Progenitor cell of endocrine pancreas (in vitro differentiated cells): ENCODE data around the gene ANGEL1. TPM values are rescaled to one million over a fixed set of nuclear protein-coding genes. Genes with fewer than 3 reads are reported as not detected.

Experiments
- DNase-seq: peaks from one replicate; pipeline ENCODE4 v3.0.0; 2021; ENCODE audit warnings: low spot score; ENCODE audit not compliant: unreplicated experiment
- H3K27ac Mint-ChIP-seq: 2 replicates; pipeline ENCODE4 v1.8.0; 2021; ENCODE audit warnings: mild to moderate bottlenecking, moderate library complexity, mixed read lengths
- H3K27me3 Mint-ChIP-seq: 2 replicates; pipeline ENCODE4 v1.8.0; 2021; ENCODE audit warnings: mixed read lengths
- H3K36me3 Mint-ChIP-seq: 2 replicates; pipeline ENCODE4 v1.8.0; 2022; ENCODE audit warnings: mixed read lengths; ENCODE audit not compliant: insufficient read depth
- H3K4me1 Mint-ChIP-seq: 2 replicates; pipeline ENCODE4 v1.8.0; 2021; ENCODE audit warnings: low read depth, mixed read lengths
- H3K4me3 Mint-ChIP-seq: 2 replicates; pipeline ENCODE4 v1.8.0; 2021; ENCODE audit warnings: low read depth, mild to moderate bottlenecking, moderate library complexity, mixed read lengths
- H3K9me3 Mint-ChIP-seq: 2 replicates; pipeline ENCODE4 v1.8.0; 2021; ENCODE audit warnings: low read depth, mixed read lengths
- total RNA-seq: library from RNA; stranded (reverse); gene quantifications from 2 replicates; pipeline ENCODE4 v1.2.1, GENCODE V29; 2021
- TF ChIP-seq, protein P1 (sequence below): fragments of 200-600 bp; sonication (generic); IDR thresholded peaks from one replicate; pipeline ENCODE4 v1.5.0; 2021; ENCODE audit warnings: antibody characterized with exemption, mild to moderate bottlenecking; ENCODE audit not compliant: unreplicated experiment

The ANGEL1 gene
- total RNA-seq, 1 donor from 2014 or later, result 129 TPM

DNA sequence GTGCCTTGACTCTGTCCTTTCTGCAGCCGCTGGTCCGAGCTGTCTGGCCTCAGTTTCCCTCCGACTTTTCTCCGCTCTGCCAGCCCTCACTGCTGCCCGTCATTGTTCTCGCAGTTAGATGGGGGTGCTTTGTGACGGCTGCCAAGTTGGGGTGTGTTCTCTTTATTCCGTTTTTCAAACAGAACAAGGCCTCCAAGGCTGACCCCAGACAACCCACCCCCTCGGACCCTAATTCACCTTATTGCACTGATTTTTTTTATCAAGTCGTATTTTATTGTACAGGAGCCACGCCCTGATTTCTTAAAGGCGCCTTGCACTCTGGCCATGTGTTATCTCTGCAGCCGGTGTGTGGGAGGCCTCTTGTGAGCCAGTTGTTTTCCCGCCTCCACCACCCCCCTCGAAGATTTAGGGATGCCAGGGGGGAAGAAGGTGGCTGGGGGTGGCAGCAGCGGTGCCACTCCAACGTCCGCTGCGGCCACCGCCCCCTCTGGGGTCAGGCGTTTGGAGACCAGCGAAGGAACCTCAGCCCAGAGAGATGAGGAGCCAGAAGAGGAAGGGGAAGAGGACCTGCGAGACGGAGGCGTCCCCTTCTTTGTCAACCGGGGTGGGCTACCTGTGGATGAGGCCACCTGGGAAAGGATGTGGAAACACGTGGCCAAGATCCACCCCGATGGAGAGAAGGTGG is 50.1 kb downstream of the ANGEL1 start:
- Mint-ChIP-seq H3K9me3 (no peaks in the 10 kb centered on the region), H3K4me3 (peak overlapping the region; percentile 81), H3K36me3 (peaks cover 3% of the 10 kb centered on the region), H3K27me3 (peaks cover 46% of the 10 kb centered on the region), H3K27ac (peak overlapping the region; percentile 22), H3K4me1 (peaks cover 20% of the 10 kb centered on the region)
- TF ChIP-seq, protein P1, sequence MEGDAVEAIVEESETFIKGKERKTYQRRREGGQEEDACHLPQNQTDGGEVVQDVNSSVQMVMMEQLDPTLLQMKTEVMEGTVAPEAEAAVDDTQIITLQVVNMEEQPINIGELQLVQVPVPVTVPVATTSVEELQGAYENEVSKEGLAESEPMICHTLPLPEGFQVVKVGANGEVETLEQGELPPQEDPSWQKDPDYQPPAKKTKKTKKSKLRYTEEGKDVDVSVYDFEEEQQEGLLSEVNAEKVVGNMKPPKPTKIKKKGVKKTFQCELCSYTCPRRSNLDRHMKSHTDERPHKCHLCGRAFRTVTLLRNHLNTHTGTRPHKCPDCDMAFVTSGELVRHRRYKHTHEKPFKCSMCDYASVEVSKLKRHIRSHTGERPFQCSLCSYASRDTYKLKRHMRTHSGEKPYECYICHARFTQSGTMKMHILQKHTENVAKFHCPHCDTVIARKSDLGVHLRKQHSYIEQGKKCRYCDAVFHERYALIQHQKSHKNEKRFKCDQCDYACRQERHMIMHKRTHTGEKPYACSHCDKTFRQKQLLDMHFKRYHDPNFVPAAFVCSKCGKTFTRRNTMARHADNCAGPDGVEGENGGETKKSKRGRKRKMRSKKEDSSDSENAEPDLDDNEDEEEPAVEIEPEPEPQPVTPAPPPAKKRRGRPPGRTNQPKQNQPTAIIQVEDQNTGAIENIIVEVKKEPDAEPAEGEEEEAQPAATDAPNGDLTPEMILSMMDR, result no peak
- DNase-seq, result no peak

DNA sequence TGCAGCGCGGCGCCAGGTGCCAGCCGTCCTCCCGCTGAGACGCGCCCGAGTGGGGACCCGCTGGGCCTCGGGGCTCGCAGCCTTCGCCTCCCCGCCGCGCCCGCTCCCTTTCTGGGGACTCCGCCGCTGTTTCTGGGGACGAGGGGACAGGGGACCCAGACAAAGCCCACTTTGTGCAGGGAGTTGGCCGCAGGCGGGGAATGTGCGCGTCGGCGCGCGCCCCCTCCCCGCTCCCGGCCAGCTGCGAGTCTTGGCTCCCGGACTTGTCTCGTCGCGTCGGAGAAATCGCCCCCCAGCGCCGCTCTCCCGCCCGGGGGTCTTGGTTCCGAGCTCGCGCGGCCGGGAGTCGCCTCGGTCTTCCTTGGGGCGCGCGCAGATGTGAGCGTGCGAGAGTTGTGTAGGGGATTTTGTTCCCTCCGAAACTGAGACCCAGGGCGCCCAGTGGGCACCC is 50.7 kb downstream of the ANGEL1 start:
- no peaks in the 10 kb centered on the region for H3K9me3 Mint-ChIP-seq
- DNase-seq, result no peak
- TF ChIP-seq, protein P1, result no peak
- peaks cover 3% of the 10 kb centered on the region for H3K36me3 Mint-ChIP-seq
- peaks cover 46% of the 10 kb centered on the region for H3K27me3 Mint-ChIP-seq
- peak overlapping the region; percentile 22 for H3K27ac Mint-ChIP-seq
- peak overlapping the region; percentile 81 for H3K4me3 Mint-ChIP-seq
- peaks cover 20% of the 10 kb centered on the region for H3K4me1 Mint-ChIP-seq

DNA sequence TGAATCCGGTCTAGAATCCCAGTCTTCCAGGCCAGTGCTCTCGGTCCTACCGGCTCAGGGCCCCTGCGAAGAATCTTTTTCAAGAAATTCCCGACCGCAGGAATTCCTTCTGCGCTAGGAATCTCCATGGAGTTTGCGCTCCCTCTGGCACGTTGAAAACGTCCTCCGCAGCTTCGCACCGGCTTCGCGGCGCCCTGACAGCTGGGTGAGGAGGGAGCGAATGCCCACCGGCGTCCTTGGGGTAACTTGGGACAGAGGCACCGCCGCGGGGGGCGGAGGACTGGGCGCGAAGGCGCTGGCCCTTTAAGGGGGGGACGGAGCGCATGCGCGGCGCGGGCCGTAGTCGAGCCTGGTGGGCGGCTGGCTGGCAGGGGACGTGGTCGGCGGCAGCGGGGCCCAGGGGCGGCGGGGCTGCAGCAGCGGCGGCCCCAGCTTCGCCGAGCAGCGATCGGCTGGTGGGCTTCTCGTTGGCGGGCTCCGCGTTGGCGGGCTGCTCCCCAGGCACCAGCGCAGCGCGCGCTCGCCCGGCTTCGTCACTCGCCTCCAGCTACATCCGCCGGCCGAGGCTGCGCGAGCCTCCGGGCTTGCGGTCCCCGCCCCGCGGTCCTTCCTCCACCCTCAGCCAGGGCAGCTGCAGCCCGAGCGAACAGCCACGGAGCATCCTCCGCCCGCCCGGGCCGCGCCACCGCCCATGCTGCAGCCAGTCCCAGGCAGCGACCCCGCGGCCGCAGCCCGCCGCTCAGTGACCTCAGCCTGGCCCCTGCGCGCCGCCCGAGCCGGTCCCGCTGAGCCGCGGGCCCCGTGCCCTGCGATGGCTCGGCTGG is 51.3 kb downstream of the ANGEL1 start, which contains the start of gene VASH1:
Gene VASH1, plus strand, starts transcription at position 333 of the 824 bp plus-strand sequence. CDS start 1,354 bp downstream, outside the sequence.
- H3K4me3 Mint-ChIP-seq, result peak within 1 kb of the TSS; percentile 81
- peaks cover 20% of the 10 kb centered on the region for H3K4me1 Mint-ChIP-seq
- peak; percentile 56 for DNase-seq
- TF ChIP-seq, protein P1, result no peak
- peak within 1 kb of the TSS; percentile 41 for H3K27ac Mint-ChIP-seq
- no peaks in the 10 kb centered on the region for H3K9me3 Mint-ChIP-seq
- peaks cover 52% of the 10 kb centered on the region for H3K27me3 Mint-ChIP-seq
- H3K36me3 Mint-ChIP-seq, result peaks cover 3% of the 10 kb centered on the region

- no peak for DNase-seq
- Mint-ChIP-seq H3K9me3 (no peaks in the 10 kb centered on the region), H3K4me1 (peaks cover 20% of the 10 kb centered on the region), H3K27me3 (peaks cover 59% of the 10 kb centered on the region), H3K4me3 (peak overlapping the region; percentile 80), H3K27ac (peak overlapping the region; percentile 41), H3K36me3 (peaks cover 3% of the 10 kb centered on the region)
- TF ChIP-seq, protein P1, result no peak
Measured at GRCh38 chr14:76760331-76761135, 52.1 kb downstream of the ANGEL1 start.

DNA sequence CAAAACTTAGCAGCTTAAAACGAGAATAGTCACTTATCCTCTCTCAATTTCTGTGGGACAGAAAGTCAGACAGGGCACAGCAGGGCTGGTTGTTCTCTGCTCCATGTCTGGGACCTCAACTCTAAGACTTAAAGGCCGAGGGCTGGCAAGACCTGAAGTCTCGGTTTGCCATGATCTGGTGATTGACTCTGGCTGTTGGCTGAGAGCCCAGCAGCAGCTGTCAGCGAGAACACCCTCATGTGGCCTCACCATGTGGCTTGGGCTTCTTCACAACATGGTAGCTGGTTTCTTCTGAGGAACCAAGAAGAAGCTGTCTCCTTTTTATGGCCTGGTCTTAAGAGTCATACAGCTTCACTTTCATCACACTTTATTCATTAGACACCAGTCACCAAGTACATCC is 53.1 kb downstream of the ANGEL1 start:
- Mint-ChIP-seq H3K4me3 (no peak overlapping the region), H3K9me3 (no peaks in the 10 kb centered on the region), H3K27ac (no peak overlapping the region), H3K36me3 (no peaks in the 10 kb centered on the region), H3K27me3 (peaks cover 59% of the 10 kb centered on the region), H3K4me1 (peaks cover 19% of the 10 kb centered on the region)
- TF ChIP-seq, protein P1, result no peak
- no peak for DNase-seq
